ENCODE measurements around the gene ERC2. TPM values are rescaled to one million over a fixed set of nuclear protein-coding genes. Genes with fewer than 3 reads are reported as not detected.
A peak's percentile ranks its signal among the peaks of the same experiment; 100 is the strongest.

Gene ERC2
- total and polyA plus RNA-seq, 8 donors = 1.2 to 4.8 (median 2.3) TPM

GRCh38 chr3:56253941-56254665 is 214.2 kb downstream of the ERC2 start:
- intact Hi-C loops (cut with DNase I) = loop anchor here in 1 of 3 donors (10.0 kb wide), 1 partner anchor 1399 kb away; no protein-coding TSS in a partner anchor
- TF ChIP-seq CTCF (IDR thresholded peaks at IDR 0.05) = no peak
- Histone ChIP-seq H3K4me1 (no peaks in the 10 kb centered on the region), H3K9me3 (no peaks in the 10 kb centered on the region), H3K4me3 (no peak overlapping the region), H3K27ac (no peak overlapping the region), H3K36me3 (no peaks in the 10 kb centered on the region), H3K27me3 (no peaks in the 10 kb centered on the region)
- FAIRE-seq = no peak
- ATAC-seq = no peak
- 40 to 46% methylated on average over 7 of the region's 7 CpGs for whole genome bisulfite sequencing, 2 donors
- no peak for DNase-seq

- no peaks in the 10 kb centered on the region for H3K4me1 ChIP-seq
- no peaks in the 10 kb centered on the region for H3K27me3 ChIP-seq
- WGBS, 2 donors = 90% methylated on average over 3 of the region's 3 CpGs
- no peaks in the 10 kb centered on the region for H3K36me3 ChIP-seq
- ATAC-seq (peak in 3 of 4 donors; percentile 58 to 67 (median 59)), DNase-seq (peak in 3 of 6 donors; percentile 2 to 51 (median 24)), FAIRE-seq (peak; percentile 89)
- peak; percentile 34 to 73 (median 60) for TF ChIP-seq CTCF (IDR thresholded peaks at IDR 0.05)
- H3K9me3 ChIP-seq = no peaks in the 10 kb centered on the region
- no peak overlapping the region for H3K27ac ChIP-seq
- intact Hi-C loops (cut with DNase I) = loop anchor here in 1 of 3 donors (10.0 kb wide), 1 partner anchor 1397 kb away; no protein-coding TSS in a partner anchor
- no peak overlapping the region for H3K4me3 ChIP-seq
Measured at GRCh38 chr3:56251343-56251945, 216.8 kb downstream of the ERC2 start.

GRCh38 chr3:56248021-56248420 is 220.2 kb downstream of the ERC2 start:
- Histone ChIP-seq H3K27me3 (no peaks in the 10 kb centered on the region), H3K4me3 (no peak overlapping the region), H3K4me1 (no peaks in the 10 kb centered on the region), H3K9me3 (no peaks in the 10 kb centered on the region), H3K27ac (no peak overlapping the region), H3K36me3 (no peaks in the 10 kb centered on the region)
- intact Hi-C loops (cut with DNase I) = no loop called here
- ATAC-seq = no peak
- no peak for TF ChIP-seq CTCF (IDR thresholded peaks at IDR 0.05)
- 84 to 91% methylated on average over 4 of the region's 4 CpGs for WGBS, 2 donors
- no peak for FAIRE-seq
- DNase-seq = no peak

GRCh38 chr3:56238299-56238698 is 230.0 kb downstream of the ERC2 start:
- no peak for DNase-seq
- WGBS, 2 donors = 81 to 84% methylated on average over 2 of the region's 2 CpGs

More at GRCh38 chr3:56238299-56238698, 230.0 kb downstream of the ERC2 start:
- intact Hi-C loops (cut with DNase I) = no loop called here
- TF ChIP-seq CTCF (IDR thresholded peaks at IDR 0.05) = no peak
- no peak overlapping the region for H3K27ac ChIP-seq
- no peaks in the 10 kb centered on the region for H3K27me3 ChIP-seq
- H3K36me3 ChIP-seq = no peaks in the 10 kb centered on the region
- no peaks in the 10 kb centered on the region for H3K4me1 ChIP-seq
- no peak for FAIRE-seq
- H3K9me3 ChIP-seq = no peaks in the 10 kb centered on the region
- no peak overlapping the region for H3K4me3 ChIP-seq
- no peak for ATAC-seq
